Measurements from ENCODE around the gene FDX2. TPM values are rescaled to one million over a fixed set of nuclear protein-coding genes. Genes with fewer than 3 reads are reported as not detected.

The FDX2 gene
- total RNA-seq, 1 experiment from 2014 or later, result 40.8 TPM

- Histone ChIP-seq H3K27me3 (ENCODE audit: control insufficient read depth, insufficient read depth, low read length) (no peaks in the 10 kb centered on the region), H3K36me3 (replicated peaks; ENCODE audit: control insufficient read depth, insufficient read depth, low read length) (peaks cover 33% of the 10 kb centered on the region)
- peak; percentile 53 for DNase-seq
Observed at GRCh38 chr19:10321417-10321797, 5.6 kb upstream of the FDX2 start.

GRCh38 chr19:10320602-10321416 lies 5.0 kb upstream of the FDX2 start:
- peak; percentile 71 for DNase-seq
- H3K4me3 ChIP-seq (ENCODE audit: insufficient read depth, low read depth, low read length), result no peak overlapping the region
- H3K27me3 ChIP-seq (ENCODE audit: control insufficient read depth, insufficient read depth, low read length), result no peaks in the 10 kb centered on the region
- peaks cover 31% of the 10 kb centered on the region for H3K36me3 ChIP-seq (replicated peaks; ENCODE audit: control insufficient read depth, insufficient read depth, low read length)

More at GRCh38 chr19:10321417-10321797, 5.6 kb upstream of the FDX2 start:
- H3K4me3 ChIP-seq (ENCODE audit: insufficient read depth, low read depth, low read length), result no peak overlapping the region

GRCh38 chr19:10318807-10319682 lies 3.2 kb upstream of the FDX2 start:
- Histone ChIP-seq H3K36me3 (replicated peaks; ENCODE audit: control insufficient read depth, insufficient read depth, low read length) (peaks cover 24% of the 10 kb centered on the region), H3K27me3 (ENCODE audit: control insufficient read depth, insufficient read depth, low read length) (no peaks in the 10 kb centered on the region), H3K4me3 (ENCODE audit: insufficient read depth, low read depth, low read length) (no peak overlapping the region)
- DNase-seq, result no peak

GRCh38 chr19:10317857-10318462 lies 2.1 kb upstream of the FDX2 start:
- H3K36me3 ChIP-seq (replicated peaks; ENCODE audit: control insufficient read depth, insufficient read depth, low read length), result peaks cover 22% of the 10 kb centered on the region
- H3K27me3 ChIP-seq (ENCODE audit: control insufficient read depth, insufficient read depth, low read length), result no peaks in the 10 kb centered on the region
- no peak overlapping the region for H3K4me3 ChIP-seq (ENCODE audit: insufficient read depth, low read depth, low read length)
- no peak for DNase-seq

GRCh38 chr19:10317045-10317856 lies 1.4 kb upstream of the FDX2 start:
- peak; percentile 60 for DNase-seq
- H3K27me3 ChIP-seq (ENCODE audit: control insufficient read depth, insufficient read depth, low read length), result no peaks in the 10 kb centered on the region
- no peak overlapping the region for H3K4me3 ChIP-seq (ENCODE audit: insufficient read depth, low read depth, low read length)
- peaks cover 19% of the 10 kb centered on the region for H3K36me3 ChIP-seq (replicated peaks; ENCODE audit: control insufficient read depth, insufficient read depth, low read length)

GRCh38 chr19:10316229-10317044 lies 622 bp upstream of the FDX2 start:
- Histone ChIP-seq H3K4me3 (ENCODE audit: insufficient read depth, low read depth, low read length) (no peak overlapping the region), H3K36me3 (replicated peaks; ENCODE audit: control insufficient read depth, insufficient read depth, low read length) (peaks cover 14% of the 10 kb centered on the region), H3K27me3 (ENCODE audit: control insufficient read depth, insufficient read depth, low read length) (no peaks in the 10 kb centered on the region)
- peak; percentile 72 for DNase-seq

GRCh38 chr19:10309423-10309822 lies 6.4 kb downstream of the FDX2 start, which contains the start of gene ZGLP1:
Gene ZGLP1, minus strand, starts transcription at chr19:10309815.
- peak; percentile 47 for DNase-seq
- H3K36me3 ChIP-seq (replicated peaks; ENCODE audit: control insufficient read depth, insufficient read depth, low read length), result no peaks in the 10 kb centered on the region; the same call in 1 of the 2 replicates
- no peak within 1 kb of the TSS for H3K4me3 ChIP-seq (ENCODE audit: insufficient read depth, low read depth, low read length)
- no peaks in the 10 kb centered on the region for H3K27me3 ChIP-seq (ENCODE audit: control insufficient read depth, insufficient read depth, low read length)

- Histone ChIP-seq H3K27me3 (ENCODE audit: control insufficient read depth, insufficient read depth, low read length) (no peaks in the 10 kb centered on the region), H3K36me3 (replicated peaks; ENCODE audit: control insufficient read depth, insufficient read depth, low read length) (no peaks in the 10 kb centered on the region; the same call in 1 of the 2 replicates), H3K4me3 (ENCODE audit: insufficient read depth, low read depth, low read length) (no peak overlapping the region)
- DNase-seq, result no peak
Observed at GRCh38 chr19:10306327-10306726, 9.5 kb downstream of the FDX2 start.

- Histone ChIP-seq H3K4me3 (ENCODE audit: insufficient read depth, low read depth, low read length) (no peak overlapping the region), H3K27me3 (ENCODE audit: control insufficient read depth, insufficient read depth, low read length) (no peaks in the 10 kb centered on the region), H3K36me3 (replicated peaks; ENCODE audit: control insufficient read depth, insufficient read depth, low read length) (no peaks in the 10 kb centered on the region)
- no peak for DNase-seq
Observed at GRCh38 chr19:10305139-10305806, 10.5 kb downstream of the FDX2 start.

GRCh38 chr19:10299545-10300458 lies 16.0 kb downstream of the FDX2 start:
- H3K27me3 ChIP-seq (ENCODE audit: control insufficient read depth, insufficient read depth, low read length), result peaks cover 25% of the 10 kb centered on the region
- H3K4me3 ChIP-seq (ENCODE audit: insufficient read depth, low read depth, low read length), result no peak overlapping the region
- no peaks in the 10 kb centered on the region for H3K36me3 ChIP-seq (replicated peaks; ENCODE audit: control insufficient read depth, insufficient read depth, low read length)
- peak; percentile 23 for DNase-seq

GRCh38 chr19:10295847-10296591 lies 19.8 kb downstream of the FDX2 start:
- peak; percentile 93 for DNase-seq
- H3K4me3 ChIP-seq (ENCODE audit: insufficient read depth, low read depth, low read length), result peak overlapping the region; percentile 40

More at GRCh38 chr19:10295847-10296591, 19.8 kb downstream of the FDX2 start:
- Histone ChIP-seq H3K36me3 (replicated peaks; ENCODE audit: control insufficient read depth, insufficient read depth, low read length) (no peaks in the 10 kb centered on the region), H3K27me3 (ENCODE audit: control insufficient read depth, insufficient read depth, low read length) (peaks cover 62% of the 10 kb centered on the region)

Measured in H7 (cell line).